Activated CD4-positive, CD25-positive, alpha-beta regulatory T cell treated with anti-CD3 and anti-CD28 coated beads, Interleukin-2, amount 50 U/mL, for 24 hours (primary cell): Measurements from ENCODE around the gene GTPBP4.
"Not testable (repeated sequence)": the region's sequence is repeated elsewhere in the genome, so short reads cannot be mapped to it uniquely, and the experiment has no call there.

ENCODE experiments used
- ATAC-seq, 2 donors: fragments of 150-1000 bp; cut with Tn5 transposase; one replicate each; pipeline ENCODE4 v1.10.0; 2021; ENCODE audit warnings: mild to moderate bottlenecking in 1 of 2, moderate library complexity in 1 of 2

GTPBP4 gene

GRCh38 chr10:992871-993270 lies 4.6 kb downstream of the GTPBP4 start:
- ATAC-seq = no peak

DNA sequence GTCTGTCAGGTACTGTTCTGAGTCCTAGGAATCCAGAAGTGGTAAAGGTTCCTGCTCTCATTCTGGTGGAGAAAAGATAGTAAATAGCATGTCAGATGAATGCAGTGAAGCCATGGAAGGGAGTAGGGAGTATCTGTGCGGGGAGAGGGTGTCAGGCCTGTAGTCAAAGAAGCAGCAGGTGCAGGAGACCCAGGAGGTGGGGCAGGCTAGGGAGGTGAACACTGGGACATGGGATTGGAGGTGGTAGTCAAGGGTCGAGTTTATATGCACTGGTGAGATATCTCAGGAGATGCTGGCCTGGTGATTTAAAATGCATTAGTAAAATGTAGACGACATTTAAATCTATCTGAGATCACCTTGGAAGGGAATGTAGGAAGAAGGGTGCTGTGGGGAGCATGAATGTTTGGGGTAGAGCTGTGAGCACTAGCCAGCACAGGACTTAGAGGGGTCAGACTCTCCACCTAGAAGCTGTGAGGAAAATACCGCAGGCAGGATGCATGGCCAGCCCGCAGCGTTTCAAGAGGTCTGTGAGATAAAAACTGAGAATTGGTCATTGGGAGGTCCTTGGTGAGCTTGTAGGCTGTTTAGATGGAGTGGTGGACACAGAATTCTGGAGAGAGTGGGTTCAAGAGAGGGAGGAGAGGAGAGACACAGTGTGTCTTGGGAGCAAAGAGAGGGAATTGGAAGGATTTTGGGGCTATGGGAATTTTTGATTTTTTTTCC lies 6.8 kb downstream of the GTPBP4 start:
- no peak for ATAC-seq

- ATAC-seq = no peak
Measured at GRCh38 chr10:995559-995926, 7.3 kb downstream of the GTPBP4 start.

- ATAC-seq = no peak
Measured at GRCh38 chr10:996031-996430, 7.8 kb downstream of the GTPBP4 start.

GRCh38 chr10:997266-998022 lies 9.2 kb downstream of the GTPBP4 start:
- ATAC-seq = no peak

DNA sequence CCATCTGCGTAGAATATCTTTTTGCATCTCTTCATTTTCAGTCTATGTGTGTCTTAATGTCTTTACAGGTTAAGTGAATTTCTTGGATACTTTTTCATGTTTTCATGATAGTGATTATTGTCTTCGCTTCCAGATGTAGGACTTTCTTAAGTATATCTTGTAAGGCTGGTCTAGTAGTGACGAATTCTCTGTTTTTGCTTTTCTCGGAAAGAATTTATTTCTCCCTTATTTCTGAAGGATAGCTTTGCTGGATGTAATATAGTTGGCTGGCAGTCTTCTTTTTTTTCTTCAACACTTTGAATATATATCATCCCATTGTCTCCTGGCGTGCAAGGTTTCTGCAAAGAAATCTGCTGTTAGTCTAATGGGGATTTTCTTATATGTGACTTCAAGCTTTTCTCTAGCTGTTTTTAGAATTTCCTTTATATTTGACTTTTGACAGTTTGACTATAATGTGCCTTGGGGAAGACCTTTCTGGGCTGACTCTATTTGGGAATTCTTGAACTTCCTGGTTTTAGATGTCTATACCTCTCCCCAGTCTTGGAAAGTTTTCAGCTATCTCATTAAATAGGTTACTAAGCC lies 14.3 kb downstream of the GTPBP4 start:
- no peak for ATAC-seq

- no peak for ATAC-seq
Measured at GRCh38 chr10:1003884-1004670, 15.8 kb downstream of the GTPBP4 start.

- no peak for ATAC-seq
Measured at GRCh38 chr10:1006573-1006972, 18.3 kb downstream of the GTPBP4 start.

DNA sequence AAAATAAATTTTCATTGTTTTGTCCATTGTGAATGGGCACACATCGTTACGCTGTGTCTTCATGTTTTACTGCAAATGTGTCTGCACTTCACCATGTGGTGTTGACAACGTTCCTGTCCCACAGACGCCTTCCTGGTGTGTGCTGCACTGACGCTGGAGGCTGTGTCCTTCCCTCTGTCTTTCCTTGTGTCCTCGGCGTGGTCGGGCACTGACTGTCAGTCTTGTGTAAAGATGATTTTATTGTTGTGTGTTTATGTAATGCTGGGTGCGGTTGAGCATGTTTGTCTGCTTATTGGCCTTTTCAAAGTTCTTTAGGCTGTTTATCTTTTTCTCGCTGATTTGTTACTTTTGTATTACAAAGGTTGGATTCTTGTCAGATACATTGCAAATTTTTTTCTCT lies 19.3 kb downstream of the GTPBP4 start:
- ATAC-seq = no peak

- ATAC-seq = no peak
Measured at GRCh38 chr10:1009071-1009494, 20.8 kb downstream of the GTPBP4 start.

DNA sequence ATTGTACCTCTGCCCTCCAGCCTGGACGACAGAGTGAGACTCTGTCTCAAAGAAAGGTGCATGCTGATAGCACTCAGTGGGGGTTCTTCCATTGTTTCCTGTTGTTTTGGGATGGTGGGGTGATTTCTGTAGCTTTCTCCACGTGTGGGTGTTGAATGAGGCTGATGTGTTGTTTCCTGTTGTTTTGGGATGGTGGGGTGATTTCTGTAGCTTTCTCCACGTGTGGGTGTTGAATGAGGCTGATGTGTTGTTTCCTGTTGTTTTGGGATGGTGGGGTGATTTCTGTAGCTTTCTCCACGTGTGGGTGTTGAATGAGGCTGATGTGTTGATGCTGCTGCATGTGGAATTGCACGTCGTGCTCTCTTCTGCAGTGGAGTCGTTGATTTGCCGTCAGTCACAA lies 21.7 kb downstream of the GTPBP4 start:
- ATAC-seq = not testable (repeated sequence)

GRCh38 chr10:1010703-1011102 lies 22.5 kb downstream of the GTPBP4 start:
- ATAC-seq = no peak

GRCh38 chr10:1011696-1012095 lies 23.5 kb downstream of the GTPBP4 start:
- no peak for ATAC-seq

DNA sequence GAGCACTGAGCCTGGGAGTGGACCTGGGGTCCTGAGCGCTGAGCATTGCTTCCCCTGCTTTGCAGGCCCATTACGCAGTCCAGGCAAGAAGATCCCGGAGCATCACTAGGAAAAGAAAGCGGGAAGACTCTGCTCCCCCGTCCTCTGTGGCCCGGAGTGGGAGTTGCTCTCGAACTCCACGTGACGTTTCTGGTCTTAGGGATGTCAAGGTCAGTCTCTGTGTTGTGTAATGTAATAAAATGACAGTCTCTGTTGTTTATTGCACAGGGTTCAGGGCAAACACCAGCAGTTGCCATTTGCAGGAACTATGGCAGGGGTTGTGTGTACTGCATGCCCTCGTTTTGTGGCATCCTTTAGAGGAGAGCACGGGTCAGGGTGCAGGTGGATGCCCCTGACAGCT lies 27.5 kb downstream of the GTPBP4 start:
- no peak for ATAC-seq

GRCh38 chr10:1019362-1019761 lies 31.1 kb downstream of the GTPBP4 start:
- no peak for ATAC-seq

DNA sequence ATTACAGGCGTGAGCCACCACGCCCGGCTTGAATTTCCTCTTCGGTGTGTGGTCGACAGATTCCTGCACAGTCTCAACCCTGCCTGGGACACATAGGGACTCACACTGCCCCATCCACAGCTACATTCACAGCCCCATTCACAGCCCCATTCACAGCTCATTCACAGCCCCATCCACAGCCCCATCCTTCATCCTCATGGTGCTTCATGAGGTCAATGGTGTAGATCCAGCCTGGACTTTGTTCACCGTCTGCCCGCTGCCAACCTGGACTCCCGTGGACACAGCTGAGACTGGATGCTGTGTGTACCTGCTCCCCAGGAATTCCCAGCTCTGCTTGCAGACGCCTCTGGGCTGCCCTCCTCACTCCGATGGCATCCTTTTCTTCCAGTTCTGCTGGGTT lies 32.2 kb downstream of the GTPBP4 start:
- ATAC-seq = peak in 1 of 2 donors; percentile 27

DNA sequence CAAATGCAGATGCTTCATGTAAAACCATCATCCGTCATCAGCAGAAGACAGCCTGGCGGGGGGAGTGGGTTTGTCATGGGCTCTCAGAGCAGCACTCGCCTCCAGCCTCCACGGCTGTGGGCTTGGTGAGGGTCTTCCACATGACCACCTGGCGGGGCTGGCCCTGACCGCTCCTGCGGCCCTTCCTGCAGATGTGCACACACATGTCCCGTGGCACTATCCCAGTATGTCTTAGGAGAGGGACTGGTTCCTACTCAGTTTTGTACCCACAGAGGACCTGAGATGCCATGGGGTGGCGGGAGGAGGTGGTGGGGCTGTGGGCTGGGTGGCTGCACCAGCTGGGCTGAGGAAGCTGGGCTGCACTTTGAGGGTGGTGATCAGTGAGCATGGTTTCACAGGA lies 32.7 kb downstream of the GTPBP4 start:
- no peak for ATAC-seq

GRCh38 chr10:1022413-1022812 lies 34.2 kb downstream of the GTPBP4 start:
- ATAC-seq = no peak

DNA sequence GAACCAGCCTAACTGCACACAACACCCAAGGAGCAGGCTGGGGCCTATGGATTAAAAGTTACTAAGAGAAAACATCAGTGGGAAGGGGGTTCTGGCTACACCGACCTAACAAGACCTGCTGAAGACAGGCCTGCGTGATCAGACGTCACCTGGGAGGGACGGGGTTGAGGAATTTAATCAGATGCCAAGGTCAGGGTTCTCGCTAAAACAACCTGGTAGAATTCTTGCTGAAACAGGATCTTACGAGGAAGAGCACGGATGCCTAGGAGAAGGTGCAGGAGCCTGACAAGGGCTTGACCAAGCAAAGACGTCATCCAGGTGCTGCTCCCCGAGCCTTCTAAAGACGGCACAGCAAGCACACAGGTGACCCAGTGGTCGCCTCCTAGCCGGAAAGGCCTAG lies 35.9 kb downstream of the GTPBP4 start:
- no peak for ATAC-seq

GRCh38 chr10:1025683-1026082 lies 37.4 kb downstream of the GTPBP4 start, which contains the start of gene IDI2:
IDI2 (minus strand) TSS chr10:1025859; CDS start chr10:1024723, 1,136 bp downstream.
- ATAC-seq = no peak

DNA sequence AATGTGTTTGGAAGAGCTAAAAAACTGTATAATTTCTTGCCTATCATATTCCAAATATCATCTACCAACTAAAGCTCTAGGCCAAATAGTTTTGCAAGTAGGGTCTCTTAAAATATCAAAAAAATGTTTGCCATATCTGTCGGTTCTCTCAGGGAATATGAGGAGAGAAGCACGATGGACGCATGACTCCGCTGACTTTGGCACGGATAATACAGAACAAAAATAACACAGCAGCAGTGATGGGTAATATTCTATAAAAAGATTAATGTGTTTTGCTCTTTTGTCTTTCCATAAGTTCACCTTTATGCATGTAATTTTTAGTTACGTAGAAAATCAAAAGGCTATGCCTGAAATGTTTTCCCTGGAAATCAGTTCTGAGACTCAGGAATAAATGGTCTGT lies 38.3 kb downstream of the GTPBP4 start:
- no peak for ATAC-seq

GRCh38 chr10:1029838-1030237 lies 41.6 kb downstream of the GTPBP4 start:
- no peak for ATAC-seq

DNA sequence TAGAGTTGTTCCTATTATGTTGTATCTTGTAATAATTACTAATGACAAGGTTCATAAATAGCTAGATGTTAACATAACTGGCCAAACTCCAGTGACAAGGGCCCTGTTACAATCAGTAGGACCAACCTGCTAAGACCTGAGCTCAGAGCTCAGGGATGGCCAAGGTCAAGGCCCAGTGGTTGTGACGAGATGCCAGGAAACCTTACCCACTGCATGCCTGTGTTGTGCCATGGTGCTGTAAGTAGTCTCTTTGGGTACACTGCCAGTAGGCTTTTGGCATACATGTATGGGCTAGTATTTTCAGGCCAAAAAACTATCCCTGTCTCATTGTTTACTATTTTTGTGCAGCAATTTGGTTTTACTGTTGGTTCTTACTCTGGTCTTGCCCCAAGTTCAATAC lies 45.4 kb downstream of the GTPBP4 start:
- no peak for ATAC-seq
